PC-9 (cell line): ENCODE measurements around the gene TECTA. TPM values are rescaled to one million over a fixed set of nuclear protein-coding genes. Genes with fewer than 3 reads are reported as not detected.

Experiments
- BruUV-seq: library from RNA; stranded (reverse); fragments of 400-500 nt; replicated peaks from 2 replicates; lab custom pipeline; 2021; lab: Mats Ljungman, UMichigan
- CTCF ChIA-PET: fragments of 300-600 bp; sonication (Branson Sonifier 250); formaldehyde crosslinking; loops from one replicate; lab custom pipeline; 2022; ENCODE audit warnings: antibody characterized with exemption; lab: Charles Lee
- POLR2A ChIA-PET: fragments of 300-600 bp; sonication (Branson Sonifier 250); formaldehyde crosslinking; loops from one replicate; lab custom pipeline; 2022; ENCODE audit warnings: antibody characterized with exemption; ENCODE audit not compliant: unreplicated experiment; lab: Charles Lee
- DNase-seq, 2 experiments: peaks; one replicate each; pipeline versions ENCODE4 v3.0.0 to v3.0.0-alpha.2; 2015 to 2022; ENCODE audit warnings: mixed read lengths in 1 of 2
- H2AFZ ChIP-seq: fragments of 200-600 bp; sonication (generic); 2 replicates; pipeline ENCODE4 v1.8.1; 2017; ENCODE audit warnings: antibody characterized with exemption
- H3F3A ChIP-seq: fragments of 200-600 bp; sonication (generic); 2 replicates; pipeline ENCODE4 v1.8.1; 2017; ENCODE audit warnings: antibody characterized with exemption, mild to moderate bottlenecking, low read depth; ENCODE audit not compliant: insufficient read depth
- H3K27ac ChIP-seq: fragments of 200-600 bp; sonication (generic); 2 replicates; pipeline ENCODE4 v1.6.1; 2016; ENCODE audit warnings: mixed run types
- H3K27me3 ChIP-seq: fragments of 200-600 bp; sonication (generic); 2 replicates; pipeline ENCODE4 v1.6.1; 2016; ENCODE audit warnings: low read depth, mixed run types; ENCODE audit not compliant: insufficient read depth
- H3K36me3 ChIP-seq: fragments of 200-600 bp; sonication (generic); 2 replicates; pipeline ENCODE4 v1.6.1; 2016; ENCODE audit warnings: low read depth, mixed run types
- H3K4me1 ChIP-seq: fragments of 200-600 bp; sonication (generic); replicated peaks from 2 replicates; pipeline ENCODE4 v1.6.1; 2016; ENCODE audit warnings: mixed run types; ENCODE audit not compliant: insufficient read depth
- H3K4me2 ChIP-seq: fragments of 200-600 bp; sonication (generic); 2 replicates; pipeline ENCODE4 v1.6.1; 2017; ENCODE audit warnings: mixed run types
- H3K4me3 ChIP-seq: fragments of 200-600 bp; sonication (generic); 2 replicates; pipeline ENCODE4 v1.6.1; 2016; ENCODE audit warnings: mixed run types
- H3K79me2 ChIP-seq: fragments of 200-600 bp; sonication (generic); 2 replicates; pipeline ENCODE4 v1.6.1; 2017; ENCODE audit warnings: low read depth, mixed run types
- H3K9me2 ChIP-seq: fragments of 200-600 bp; sonication (generic); 2 replicates; pipeline ENCODE4 v1.8.1; 2017; ENCODE audit warnings: mild to moderate bottlenecking; ENCODE audit not compliant: insufficient read depth
- H3K9me3 ChIP-seq: fragments of 200-600 bp; sonication (generic); 2 replicates; pipeline ENCODE4 v1.8.1; 2016; ENCODE audit warnings: low read depth; ENCODE audit not compliant: insufficient read depth
- H4K20me1 ChIP-seq: fragments of 200-600 bp; sonication (generic); 2 replicates; pipeline ENCODE4 v1.8.1; 2017; ENCODE audit not compliant: insufficient read depth
- EZH2 ChIP-seq: fragments of 200-600 bp; sonication (generic); IDR thresholded peaks from 2 replicates; pipeline ENCODE4 v1.8.0; 2017; ENCODE audit warnings: antibody characterized with exemption, low read depth
- intact Hi-C: fragments of 100-400 bp; cut with micrococcal nuclease; formaldehyde crosslinking; loops from one replicate; pipeline ENCODE4 v1.10.0; 2022; ENCODE audit not compliant: unreplicated experiment
- total RNA-seq: library from RNA; stranded (reverse); gene quantifications from 2 replicates; pipeline ENCODE4 v1.2.3, GENCODE V29; 2021
- TF ChIP-seq, protein P1 (sequence below): fragments of 200-600 bp; sonication (generic); conservative IDR thresholded peaks from 2 replicates; pipeline ENCODE4 v1.6.1; 2017; ENCODE audit warnings: mixed run types, antibody characterized with exemption, mild to moderate bottlenecking, moderate library complexity

TECTA gene
- total RNA-seq, 1 experiment from 2014 or later = 0.04 TPM

DNA sequence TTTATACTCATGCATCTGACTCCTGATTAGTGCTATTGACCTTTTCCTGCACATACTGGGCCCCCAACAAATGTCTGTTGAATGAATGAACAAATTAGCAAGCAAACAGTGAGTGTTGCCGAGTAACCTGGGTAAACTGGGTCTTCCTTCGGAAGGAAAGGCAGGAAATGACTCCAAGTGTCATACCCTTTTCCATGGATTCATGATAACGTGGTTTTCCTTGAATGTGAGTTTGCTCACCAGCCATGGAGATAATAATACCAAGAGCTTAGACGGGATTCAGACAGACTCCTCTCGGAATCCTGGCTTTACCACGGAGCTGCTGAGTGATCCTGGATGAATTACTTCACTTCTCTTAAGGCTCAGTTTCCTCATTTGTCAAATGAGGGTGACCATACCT, 16.7 kb downstream of the TECTA start:
- intact Hi-C loops = loop anchor here (10.0 kb wide), 2 partner anchors 433 to 603 kb away; partner anchors contain the start of gene GRIK4
- TF ChIP-seq, protein P1, sequence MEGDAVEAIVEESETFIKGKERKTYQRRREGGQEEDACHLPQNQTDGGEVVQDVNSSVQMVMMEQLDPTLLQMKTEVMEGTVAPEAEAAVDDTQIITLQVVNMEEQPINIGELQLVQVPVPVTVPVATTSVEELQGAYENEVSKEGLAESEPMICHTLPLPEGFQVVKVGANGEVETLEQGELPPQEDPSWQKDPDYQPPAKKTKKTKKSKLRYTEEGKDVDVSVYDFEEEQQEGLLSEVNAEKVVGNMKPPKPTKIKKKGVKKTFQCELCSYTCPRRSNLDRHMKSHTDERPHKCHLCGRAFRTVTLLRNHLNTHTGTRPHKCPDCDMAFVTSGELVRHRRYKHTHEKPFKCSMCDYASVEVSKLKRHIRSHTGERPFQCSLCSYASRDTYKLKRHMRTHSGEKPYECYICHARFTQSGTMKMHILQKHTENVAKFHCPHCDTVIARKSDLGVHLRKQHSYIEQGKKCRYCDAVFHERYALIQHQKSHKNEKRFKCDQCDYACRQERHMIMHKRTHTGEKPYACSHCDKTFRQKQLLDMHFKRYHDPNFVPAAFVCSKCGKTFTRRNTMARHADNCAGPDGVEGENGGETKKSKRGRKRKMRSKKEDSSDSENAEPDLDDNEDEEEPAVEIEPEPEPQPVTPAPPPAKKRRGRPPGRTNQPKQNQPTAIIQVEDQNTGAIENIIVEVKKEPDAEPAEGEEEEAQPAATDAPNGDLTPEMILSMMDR = no peak
- no peak for TF ChIP-seq EZH2
- ChIA-PET POLR2A (no interaction called here), CTCF (no interaction called here)
- Histone ChIP-seq H2AFZ (no peak overlapping the region), H3K27me3 (peaks cover 72% of the 10 kb centered on the region), H3K4me1 (no peaks in the 10 kb centered on the region), H3K36me3 (no peaks in the 10 kb centered on the region), H3K79me2 (no peaks in the 10 kb centered on the region), H3K4me3 (no peak overlapping the region), H3F3A (no peaks in the 10 kb centered on the region), H3K9me3 (peaks cover 8% of the 10 kb centered on the region), H3K9me2 (no peaks in the 10 kb centered on the region), H3K27ac (no peak overlapping the region), H4K20me1 (no peaks in the 10 kb centered on the region), H3K4me2 (no peak overlapping the region)
- DNase-seq = no peak
- BruUV-seq = no TSS peak

DNA sequence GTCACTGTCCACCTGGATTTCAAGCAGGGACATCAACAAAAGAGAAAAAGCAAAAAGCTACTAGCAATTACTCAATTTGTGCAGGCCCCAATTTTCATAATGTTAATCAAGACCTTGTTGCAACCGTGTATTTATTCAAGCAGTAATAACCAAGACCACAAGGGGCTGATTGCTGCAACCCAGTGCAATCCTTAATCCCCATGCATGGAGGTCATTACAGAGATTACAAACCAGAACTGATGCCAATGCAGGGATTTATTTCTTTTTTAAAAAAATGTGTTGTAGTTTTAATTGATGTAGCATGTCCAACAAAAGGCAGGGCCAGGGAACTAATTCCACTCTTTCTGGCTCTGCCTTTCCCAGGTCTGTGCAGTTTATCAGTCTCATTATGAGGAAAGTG, 18.4 kb downstream of the TECTA start:
- no peak for DNase-seq
- intact Hi-C loops = loop anchor here (10.0 kb wide), 2 partner anchors 435 to 605 kb away; partner anchors contain the start of gene GRIK4
- ChIA-PET POLR2A (no interaction called here), CTCF (no interaction called here)
- Histone ChIP-seq H3K36me3 (no peaks in the 10 kb centered on the region), H3K9me2 (no peaks in the 10 kb centered on the region), H3K4me1 (no peaks in the 10 kb centered on the region), H3K79me2 (no peaks in the 10 kb centered on the region), H3K4me2 (no peak overlapping the region), H3K4me3 (no peak overlapping the region), H4K20me1 (no peaks in the 10 kb centered on the region), H3K27ac (no peak overlapping the region), H3F3A (no peaks in the 10 kb centered on the region), H3K27me3 (peaks cover 76% of the 10 kb centered on the region), H3K9me3 (peaks cover 8% of the 10 kb centered on the region), H2AFZ (no peak overlapping the region)
- TF ChIP-seq, protein P1 = no peak
- no peak for TF ChIP-seq EZH2
- no TSS peak for BruUV-seq

DNA sequence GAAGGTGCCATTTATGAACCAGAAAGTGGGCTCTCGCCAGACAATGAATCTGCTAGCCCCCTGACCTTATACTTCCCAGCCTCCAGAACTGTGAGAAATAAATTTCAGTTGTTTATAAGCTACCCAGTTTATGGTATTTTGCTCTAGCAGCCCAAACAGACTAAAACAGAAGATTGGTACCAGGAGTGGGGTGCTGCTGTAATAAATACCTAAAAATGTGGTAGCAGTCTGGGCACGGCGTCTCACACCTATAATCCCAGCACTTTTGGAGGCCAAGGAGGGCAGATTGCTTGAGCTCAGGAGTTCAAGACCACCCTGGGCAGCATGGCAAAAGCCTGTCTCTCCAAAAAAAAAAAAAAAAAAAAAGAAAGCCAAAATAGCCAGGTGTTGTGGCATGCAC, 21.3 kb downstream of the TECTA start:
- ChIA-PET POLR2A (no interaction called here), CTCF (interaction anchor here (0.6 kb wide), 1 partner anchor 271 kb away, joined by 8 read pairs; no protein-coding TSS in a partner anchor)
- no peak for DNase-seq
- intact Hi-C loops = no loop called here
- TF ChIP-seq, protein P1 = no peak
- no peak for TF ChIP-seq EZH2
- H3F3A ChIP-seq = no peaks in the 10 kb centered on the region
- peaks cover 8% of the 10 kb centered on the region for H3K9me3 ChIP-seq
- peaks cover 77% of the 10 kb centered on the region for H3K27me3 ChIP-seq
- H2AFZ ChIP-seq = no peak overlapping the region
- H3K4me2 ChIP-seq = no peak overlapping the region
- no peaks in the 10 kb centered on the region for H3K79me2 ChIP-seq
- no peaks in the 10 kb centered on the region for H4K20me1 ChIP-seq
- no peak overlapping the region for H3K4me3 ChIP-seq
- H3K36me3 ChIP-seq = no peaks in the 10 kb centered on the region
- no TSS peak for BruUV-seq
- no peaks in the 10 kb centered on the region for H3K4me1 ChIP-seq
- no peaks in the 10 kb centered on the region for H3K9me2 ChIP-seq
- no peak overlapping the region for H3K27ac ChIP-seq
